OCI-M1 (cell line): ENCODE measurements around the gene CPNE2.

Experiments
- DNase-seq: peaks from one replicate; lab custom pipeline; 2025; lab: John Stamatoyannopoulos, UW

The CPNE2 gene

DNA sequence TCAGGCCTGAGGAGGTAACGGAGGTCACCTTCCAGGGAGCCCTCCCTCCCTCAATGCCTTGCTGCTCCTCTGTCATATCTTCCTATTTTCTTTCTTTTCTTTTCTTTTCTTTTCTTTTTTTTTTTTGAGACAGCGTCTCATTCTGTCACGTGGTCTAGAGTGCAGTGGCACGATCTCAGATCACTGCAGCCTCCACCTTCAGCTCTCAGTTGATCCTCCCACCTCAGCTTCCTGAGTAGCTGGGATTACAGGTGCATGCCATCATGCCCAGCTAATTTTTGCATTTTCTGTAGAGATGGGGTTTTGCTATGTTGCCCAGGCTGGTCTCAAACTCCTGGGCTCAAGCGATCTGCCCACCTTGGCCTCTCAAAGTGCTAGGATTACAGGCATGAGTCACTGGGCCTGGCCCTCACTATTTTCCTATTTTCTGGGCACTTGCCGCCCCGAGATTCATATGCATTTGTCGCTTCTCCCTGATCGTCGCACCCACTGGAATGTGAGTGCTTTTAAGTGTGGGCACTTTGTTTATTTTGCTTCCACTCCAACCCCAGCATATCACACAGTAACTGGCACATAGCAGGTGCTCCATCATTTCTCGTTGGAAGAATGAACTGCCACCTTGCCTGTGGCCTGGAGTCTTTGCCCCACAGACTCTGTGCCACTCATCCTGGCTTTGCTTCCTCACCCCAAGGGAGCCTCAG, 31.7 kb downstream of the CPNE2 start:
- DNase-seq: no peak

DNA sequence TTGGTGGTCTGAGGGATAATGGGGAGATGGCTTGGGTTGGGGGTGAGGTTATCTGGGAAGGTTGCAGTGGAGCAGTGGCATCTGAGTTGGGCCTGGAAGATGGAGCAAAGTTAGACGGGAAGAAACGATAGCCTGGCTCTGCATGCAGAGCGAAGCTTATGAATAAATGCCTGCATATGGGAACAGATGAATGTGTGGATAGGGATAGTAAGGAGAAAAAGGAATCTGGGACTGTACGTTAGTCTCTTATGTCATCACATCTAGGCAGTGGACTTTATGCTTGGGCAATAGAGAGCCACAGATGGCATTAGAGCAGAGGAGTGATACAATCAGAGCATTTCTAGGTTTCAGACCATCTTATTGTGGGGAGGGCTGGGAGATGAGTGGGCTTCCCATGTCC, 33.0 kb downstream of the CPNE2 start:
- no peak for DNase-seq

DNA sequence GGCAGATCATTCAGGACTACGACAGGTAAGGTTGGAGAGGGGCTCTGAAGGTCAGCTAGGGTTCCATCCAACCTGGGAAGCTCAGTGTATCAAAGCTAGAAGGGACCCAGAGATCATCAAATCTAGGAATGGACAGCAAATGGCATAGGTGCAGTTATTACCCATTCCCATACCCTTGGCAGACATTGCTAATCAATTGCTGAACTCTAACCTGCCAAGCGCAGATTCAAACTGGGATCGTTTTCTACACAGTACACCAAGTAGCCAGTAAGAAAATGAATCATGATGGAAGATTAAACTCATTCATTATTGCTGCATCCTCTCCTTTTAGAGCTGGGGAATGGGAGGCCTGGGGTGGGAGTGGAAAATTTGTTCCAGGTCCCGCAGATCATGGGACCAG, 33.6 kb downstream of the CPNE2 start:
- DNase-seq: no peak

DNA sequence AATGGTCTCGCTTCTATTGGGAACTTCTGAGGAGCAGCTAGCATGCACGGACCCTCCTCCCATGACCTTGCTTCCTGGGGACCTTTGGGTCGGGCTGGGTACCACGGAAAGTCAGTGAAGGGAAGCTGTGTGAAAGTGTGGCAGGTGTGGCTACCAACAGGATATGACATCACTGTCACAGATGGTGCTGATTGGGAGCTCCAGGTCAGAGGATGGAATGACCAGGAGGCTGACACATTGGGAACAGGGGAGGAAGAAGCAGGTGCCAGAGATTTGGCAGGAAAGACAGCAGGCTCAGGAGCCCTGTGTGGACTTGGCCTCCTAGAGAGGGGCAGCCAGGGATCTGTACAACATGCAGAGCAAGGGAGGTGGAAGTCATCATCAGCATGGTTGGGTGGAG, 34.0 kb downstream of the CPNE2 start:
- no peak for DNase-seq

DNA sequence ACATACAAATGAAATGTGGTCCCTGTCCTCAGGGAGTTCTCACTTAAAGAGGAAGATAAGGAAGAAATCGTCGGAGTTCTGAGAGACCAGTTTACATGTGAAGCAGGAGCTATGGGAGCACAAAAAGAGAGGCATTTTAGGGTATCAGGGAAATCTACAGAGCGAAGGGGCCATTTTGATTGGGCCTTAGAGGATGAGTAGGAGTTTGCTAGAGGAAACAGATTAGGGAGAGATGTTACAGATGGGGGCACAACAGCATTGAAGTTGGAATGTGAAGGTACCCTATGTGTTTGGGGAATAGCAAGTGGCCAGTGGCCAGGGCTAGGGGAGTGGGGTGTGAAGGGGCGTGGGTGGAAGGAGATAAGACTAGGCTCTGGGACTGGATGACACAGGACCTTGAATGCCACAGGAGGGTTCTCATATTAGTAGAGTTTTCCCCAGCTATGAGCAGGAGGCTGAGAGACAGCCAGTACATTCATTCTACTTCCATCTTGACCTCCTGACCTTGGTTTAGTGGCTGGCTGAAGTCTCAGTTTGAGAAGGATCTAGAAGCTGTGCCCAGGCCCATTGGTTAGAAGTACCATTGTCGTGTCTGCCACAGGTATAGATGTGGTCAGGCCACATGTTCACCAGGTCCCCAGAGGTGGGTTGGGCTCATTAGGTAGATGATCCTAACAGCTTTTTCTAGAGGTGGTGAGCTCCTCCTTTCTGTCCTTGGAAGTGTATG, 34.8 kb downstream of the CPNE2 start:
- DNase-seq: no peak

DNA sequence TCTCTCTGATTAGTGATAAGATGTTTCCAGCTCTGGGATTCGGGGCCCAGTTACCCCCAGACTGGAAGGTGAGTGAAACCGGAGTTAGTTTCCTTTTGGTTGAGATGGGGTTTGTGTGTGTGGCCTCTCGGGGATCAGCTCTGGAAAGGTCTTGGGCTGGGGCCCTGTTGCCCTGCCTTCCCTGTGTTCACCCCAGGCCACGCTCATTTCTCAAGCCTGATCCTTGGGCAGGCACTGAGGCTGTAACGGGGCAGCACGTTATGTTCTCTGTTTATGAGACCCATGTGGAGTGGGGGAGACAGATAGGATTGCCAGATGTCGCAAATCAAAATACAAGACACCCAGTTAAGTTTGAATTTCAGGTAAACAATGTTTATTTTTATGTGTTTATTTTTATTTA, 35.5 kb downstream of the CPNE2 start:
- no peak for DNase-seq

DNA sequence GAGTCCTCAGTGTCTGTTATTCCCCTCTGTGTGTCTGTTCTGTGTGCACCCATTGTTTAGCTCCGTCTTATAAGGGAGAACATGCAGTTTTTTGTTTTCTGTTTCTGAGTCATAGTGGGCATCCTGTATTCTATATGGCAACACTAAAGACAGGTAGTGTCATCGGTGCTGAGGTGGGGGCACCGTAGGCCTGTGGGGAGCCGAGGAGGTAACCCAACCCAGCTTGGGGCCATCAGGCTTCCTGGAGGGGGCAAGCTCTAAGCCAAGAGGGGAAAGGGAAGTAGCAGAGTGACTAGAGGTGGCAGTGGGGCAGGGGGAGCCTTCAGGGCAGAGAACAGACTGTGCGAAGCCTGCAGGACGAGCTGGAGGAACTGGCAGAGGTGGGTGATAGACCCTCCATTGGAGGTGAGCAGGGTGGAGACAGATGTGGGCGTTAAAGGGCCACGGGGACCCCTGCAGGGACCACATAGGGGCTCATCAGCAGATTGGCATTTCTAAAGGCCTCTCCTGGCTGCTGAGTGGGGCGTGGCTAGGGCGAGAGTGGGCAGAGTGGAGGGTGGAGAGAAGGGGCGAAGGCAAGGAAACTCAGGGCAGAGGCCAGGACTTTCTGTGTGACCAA, 36.5 kb downstream of the CPNE2 start:
- no peak for DNase-seq

DNA sequence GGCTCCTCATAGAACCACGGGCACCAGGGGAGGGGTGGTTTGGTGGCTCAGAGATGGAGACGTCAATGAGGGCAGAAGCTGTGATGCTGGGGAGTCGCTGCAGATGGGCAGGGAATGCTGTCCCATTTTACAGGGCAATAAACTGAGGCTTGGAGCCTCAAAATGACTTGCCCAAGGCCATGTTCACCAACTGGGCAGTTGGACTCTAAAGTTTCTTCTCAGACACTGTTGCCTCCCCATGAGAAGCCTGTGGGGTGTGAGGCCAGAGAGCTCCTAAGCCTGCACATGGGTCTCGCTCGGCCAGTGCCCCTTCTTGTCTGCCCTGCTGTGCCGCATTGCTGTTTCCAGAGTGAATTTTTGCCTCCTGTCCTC, 38.6 kb downstream of the CPNE2 start:
- no peak for DNase-seq

DNA sequence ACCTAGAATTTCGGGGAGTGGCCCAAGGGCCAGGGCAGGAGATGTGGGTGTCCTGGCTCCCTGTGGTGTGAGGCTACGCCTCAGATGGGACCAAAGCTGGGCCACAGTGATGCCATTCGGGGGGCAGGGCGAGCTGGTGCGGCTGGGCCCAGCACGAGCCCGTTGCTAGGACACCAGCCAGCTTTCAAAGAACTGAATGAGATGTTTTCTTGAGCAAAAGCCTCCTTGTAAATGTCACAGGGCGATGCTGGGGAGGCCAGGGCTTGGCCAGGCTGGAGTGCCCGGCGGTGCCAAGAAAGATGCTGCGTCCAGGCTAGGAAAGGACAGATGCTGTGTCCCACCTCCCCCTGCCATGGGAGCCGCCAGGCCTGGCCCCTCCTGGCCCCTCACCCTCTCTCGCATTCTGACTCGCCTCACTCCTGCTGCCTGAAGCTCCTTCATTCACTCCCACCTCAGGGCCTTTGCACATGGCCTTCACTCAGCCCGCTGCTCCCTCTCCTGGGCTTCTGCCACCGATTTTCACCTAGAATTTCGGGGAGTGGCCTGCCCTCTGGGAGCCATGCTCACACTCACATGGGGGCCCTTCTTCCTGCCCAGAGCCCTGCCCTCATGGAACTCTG, 39.1 kb downstream of the CPNE2 start:
- no peak for DNase-seq

DNA sequence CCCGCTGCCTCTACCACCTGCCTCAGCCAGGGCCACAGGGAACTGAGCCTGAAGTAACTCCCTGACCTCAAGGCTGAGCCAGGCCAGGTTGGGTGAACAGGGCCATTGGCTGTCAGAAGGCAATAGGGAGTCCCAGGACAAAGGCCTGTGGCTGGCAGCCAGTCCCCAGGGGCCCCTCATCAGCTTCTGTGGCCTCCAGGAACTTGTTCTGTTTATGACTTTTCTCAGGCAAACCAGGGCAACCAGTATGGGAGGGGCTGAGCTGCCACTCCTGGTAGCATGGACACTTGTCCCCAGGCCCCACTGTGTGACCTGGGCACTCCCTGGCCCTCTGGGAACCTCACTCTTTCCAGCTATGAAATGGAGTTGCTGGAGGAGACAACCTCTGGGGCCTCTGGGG, 40.1 kb downstream of the CPNE2 start:
- no peak for DNase-seq

DNA sequence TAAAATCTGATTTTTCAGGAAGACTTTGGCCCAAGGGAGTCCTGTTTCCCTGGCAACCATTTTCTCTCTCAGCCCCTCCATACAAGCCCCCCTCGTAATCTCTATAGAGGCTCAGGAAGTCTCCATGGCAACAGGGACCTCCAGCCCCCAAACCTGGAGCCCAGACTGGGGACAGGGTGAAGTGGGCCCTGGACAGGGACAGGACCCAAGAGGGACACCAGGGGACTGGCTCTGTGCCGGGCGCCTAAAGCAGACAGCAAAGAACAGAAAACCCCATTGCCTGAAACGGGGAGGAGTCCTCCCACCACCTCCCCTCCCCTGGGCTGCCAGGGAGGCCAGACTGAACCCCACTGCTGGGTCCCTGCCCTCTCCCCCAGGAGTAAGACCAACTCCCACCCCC, 40.6 kb downstream of the CPNE2 start:
- DNase-seq: no peak

DNA sequence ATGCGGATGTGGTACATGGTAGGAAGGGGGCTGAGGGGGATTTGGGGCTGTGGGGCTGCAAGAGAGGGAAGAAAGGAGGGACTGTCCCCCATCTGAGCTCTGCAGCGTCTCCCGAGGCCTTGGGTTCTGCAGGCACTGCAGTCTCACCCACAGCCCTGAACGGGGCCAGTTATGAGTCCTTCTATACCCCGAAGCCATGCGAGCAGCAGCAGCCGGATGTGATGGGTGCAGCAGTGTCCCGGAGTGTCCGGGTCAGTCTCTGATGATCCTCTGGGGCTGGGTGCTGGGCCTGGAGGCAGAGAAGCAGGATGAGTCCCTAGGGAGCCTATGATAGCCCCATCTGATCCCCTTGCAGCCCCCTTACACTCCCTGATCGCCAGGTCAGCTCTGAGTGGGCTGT, 41.5 kb downstream of the CPNE2 start:
- no peak for DNase-seq

DNA sequence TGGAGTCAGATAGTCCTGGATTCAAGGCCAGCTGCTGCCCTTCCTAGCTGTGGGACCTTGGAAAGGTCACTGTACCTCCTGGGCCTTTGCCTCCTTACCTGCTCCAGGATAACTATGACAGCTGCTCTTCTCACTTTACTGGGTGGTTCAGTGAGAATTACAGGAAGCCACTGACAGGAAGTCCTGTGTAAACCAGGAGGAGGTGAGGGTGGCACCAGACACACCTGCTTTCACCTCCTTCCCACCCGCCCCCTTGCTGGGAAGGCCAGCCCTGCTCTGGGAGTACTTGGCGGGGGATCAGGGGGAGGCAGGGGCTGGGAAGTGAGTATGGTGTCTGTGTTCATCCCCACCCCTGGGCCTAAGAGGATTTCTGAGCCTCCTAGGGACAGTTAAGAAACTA, 42.6 kb downstream of the CPNE2 start:
- DNase-seq: no peak

DNA sequence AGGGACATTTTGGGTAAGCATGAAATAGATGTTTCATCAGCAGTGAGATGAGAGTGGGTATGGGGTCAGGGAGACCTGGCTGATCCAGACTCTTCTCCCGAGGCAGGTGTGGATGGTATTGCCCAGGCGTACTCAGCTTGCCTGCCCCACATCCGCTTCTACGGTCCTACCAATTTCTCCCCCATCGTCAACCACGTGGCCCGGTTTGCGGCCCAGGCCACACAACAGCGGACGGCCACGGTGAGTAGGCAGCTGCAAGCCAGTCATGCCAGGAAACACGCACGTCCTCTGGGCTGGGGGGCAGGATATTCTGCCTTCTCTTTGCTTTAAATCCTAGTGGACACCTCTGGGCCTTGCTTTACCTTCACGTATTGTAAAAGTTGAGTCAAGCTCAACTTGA, 44.7 kb downstream of the CPNE2 start:
- no peak for DNase-seq

DNA sequence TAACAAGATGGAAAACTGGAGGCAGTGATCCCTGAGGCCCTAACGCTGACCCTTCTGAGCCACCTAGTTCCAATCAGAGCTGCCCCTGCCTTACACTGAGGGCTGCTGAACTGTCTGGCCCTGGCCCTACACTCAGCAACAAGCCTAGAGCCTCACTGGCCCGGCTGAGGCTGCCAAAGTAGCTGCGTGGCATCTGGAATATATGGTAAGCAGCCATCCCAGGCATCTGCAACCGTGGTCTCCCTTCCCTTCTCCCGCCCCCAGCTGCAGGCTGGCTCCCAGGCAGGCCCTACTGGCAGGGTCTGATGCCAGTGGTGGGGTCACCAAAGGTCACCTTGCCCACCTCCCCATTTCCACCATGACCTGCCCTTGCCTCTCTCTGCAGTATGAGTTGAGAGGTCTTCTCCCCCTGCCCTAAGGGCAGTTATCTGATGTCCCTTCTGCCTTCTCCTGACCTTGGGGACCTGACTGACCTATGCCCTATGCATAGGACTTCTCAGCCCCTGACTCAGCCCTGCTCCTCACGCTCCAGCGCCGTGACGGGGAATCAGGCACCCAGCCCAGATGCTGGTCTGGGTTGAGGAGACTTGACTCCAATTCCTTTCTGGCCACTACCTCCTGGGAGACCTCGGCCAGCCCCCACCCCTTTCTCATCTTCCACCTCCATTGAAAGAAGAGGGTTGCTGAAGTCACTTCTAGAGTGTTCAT, 45.3 kb downstream of the CPNE2 start:
- DNase-seq: no peak

DNA sequence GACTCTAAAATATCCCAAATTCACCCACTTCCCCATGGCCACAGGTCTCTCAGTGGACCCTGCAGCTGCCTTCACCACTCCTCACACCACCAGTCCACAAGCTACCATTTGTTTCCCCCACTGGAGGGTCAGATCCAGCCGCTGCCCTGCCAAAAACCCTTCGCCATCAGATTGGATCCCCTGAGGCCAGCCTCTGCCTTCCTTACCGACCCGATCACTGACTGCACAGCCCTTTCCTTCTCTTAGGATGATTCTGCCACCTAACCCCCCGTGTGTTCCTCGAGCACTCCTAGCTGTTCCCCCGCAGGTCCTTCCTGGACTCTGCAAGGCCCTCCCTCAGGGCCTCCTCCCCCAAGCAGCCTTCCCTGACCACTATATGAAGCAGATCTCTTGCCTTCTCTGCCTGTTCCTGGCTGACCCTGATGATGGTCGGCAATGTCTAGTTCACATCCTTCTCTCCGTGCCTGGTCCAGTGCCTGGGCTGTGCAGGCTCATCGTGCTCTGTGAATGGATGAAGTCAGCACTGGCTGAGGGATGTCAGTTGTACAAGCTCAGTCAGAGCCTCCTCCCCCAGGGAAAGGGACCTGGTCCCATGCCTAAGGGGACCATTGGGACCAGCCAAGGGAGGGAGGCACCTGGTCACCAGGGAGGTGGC, 46.0 kb downstream of the CPNE2 start:
- no peak for DNase-seq

DNA sequence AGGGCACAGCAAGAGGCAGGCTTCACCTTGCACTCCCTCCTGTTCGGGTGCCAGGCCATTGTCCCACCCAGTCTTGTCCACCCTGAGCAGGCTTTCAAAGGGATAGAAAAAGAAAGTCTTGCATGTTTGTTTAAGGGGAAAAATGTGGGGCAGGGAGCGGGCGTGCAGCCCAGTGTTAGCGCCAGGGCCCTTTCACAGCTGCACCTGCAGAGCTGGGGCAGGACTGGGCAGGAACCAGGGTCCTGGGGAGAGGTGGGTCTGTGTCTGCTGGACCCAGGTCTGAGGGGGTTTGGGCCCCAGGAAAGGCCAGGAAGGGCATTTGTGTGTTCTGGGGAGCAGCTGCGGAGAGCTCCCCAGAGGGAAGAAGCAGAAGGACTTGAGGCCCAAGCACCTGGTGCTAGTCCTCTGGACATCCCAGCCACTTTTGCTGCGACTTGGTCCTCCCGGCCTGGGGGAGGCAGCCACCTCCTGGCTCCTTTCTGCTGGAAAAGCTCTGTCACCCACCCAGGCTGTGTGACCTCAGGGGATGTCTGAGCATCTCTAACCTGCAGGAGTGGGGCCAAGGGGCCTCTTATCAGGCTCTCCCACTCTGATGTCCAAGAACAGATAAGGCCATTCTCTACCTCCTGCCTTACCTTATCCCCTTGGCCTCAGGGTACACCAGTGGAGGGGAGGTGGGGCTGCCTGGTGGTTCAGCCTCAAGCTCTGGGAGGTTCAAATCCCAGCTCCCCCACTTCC, 48.7 kb downstream of the CPNE2 start:
- no peak for DNase-seq

DNA sequence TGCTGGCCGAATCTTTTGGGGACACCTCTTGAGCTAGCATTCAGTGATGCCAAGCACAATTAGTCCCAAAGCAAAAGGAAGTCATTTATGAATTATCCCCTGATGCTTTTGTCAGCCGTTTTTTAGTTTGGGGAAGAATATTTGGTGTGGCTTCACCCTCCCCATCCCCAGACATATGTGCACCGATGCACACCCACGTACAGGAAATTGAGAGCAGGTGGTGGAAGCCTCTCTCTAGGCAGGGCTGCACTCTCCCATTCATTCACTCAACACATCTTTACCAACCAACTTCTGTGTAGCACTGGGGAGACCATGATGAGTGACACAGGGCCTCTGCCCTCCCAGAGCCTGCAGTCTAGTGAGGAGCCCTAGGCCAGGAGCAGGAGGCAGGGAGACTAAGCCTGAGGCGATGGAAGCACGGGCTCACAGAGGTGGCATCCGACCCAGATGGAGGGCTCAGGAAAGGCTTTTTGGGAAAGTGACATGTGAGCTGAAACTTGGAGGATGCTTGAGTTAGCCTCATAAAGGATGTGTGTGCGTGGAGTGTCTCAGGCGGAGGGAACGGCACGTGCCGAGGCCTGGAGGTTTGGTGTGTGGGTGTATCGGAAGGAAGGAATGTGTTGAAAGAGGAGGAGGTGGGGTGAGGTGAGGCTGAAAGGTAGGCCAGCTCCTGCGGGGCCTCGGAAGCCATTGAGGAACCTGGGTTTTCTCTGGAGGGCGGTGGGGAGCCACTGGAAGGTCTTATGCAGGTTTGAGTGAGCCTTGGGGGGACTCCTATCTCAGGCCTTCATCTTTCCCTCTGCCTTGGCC, 49.6 kb downstream of the CPNE2 start:
- no peak for DNase-seq

DNA sequence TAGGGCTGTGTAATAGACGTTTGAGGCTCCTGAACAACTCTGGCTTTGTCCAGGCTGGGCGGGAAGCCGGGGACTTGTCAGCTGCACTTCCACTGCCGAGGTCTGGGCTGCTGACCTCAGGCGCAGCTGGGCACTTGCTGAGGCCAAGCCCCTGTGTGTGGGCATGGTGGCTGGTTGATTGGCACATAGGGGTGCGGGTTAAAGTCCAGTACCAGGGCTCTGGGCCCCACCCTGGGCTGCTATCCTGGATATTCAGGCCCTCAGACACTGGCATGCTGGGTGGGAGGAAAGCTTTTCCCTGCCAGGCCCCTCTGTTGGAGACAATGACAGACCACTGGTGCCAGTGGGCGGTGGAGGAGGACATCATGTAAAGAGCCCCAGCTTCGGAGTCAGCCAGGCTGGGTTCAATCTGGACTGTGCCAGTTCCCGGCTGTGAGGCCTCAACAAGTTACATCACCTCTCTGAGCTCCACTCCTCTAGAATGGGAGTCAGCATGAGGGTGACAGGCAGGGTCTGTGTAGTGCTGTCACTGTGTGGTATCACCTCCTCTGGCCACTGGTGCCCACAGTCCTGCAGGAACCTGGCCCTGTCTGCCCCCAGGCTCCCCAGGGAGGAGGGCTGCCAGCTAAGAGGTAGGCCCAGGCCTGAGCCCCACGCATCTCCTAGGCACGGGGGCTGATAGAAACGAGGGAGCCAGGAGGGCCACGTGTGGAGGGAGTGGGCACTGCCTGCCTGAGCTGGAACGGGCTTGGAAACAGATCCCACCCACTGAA, 51.0 kb downstream of the CPNE2 start:
- DNase-seq: no peak

DNA sequence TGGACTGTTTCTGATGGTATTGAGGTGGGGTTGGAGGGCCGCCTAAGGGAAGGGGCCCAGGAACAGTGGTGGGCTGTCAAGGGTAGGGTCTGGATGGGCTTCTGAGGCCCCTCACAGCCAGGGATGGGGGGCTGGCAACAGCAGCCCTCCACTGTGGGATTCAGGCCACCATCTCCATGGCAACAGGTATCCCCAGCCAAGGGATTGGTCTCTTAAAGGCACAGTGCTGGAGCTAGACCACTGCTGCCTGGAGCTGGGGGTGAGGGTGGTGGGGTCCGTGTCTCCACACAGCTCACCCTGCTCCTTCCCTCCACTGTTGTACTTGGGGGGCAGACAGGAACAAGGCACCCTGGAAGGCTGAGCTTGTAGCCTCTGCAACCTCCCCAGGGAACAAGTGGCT, 51.6 kb downstream of the CPNE2 start:
- no peak for DNase-seq
